KBM-7 (cell line): ENCODE measurements around the gene CLIC5.
"Not testable (repeated sequence)": the region's sequence is repeated elsewhere in the genome, so short reads cannot be mapped to it uniquely, and the experiment has no call there.

Source experiments
- DNase-seq: peaks from one replicate; pipeline ENCODE4 v3.0.0-alpha.2; 2015
- in situ Hi-C: fragments of 300-500 bp; cut with MboI; formaldehyde crosslinking; loops from 2 replicates; pipeline ENCODE4 v1.14.3; 2020; ENCODE audit warnings: low sequenced_read_pairs, low pct_unique_long_range_greater_than_20kb, mixed read lengths

Gene CLIC5

DNA sequence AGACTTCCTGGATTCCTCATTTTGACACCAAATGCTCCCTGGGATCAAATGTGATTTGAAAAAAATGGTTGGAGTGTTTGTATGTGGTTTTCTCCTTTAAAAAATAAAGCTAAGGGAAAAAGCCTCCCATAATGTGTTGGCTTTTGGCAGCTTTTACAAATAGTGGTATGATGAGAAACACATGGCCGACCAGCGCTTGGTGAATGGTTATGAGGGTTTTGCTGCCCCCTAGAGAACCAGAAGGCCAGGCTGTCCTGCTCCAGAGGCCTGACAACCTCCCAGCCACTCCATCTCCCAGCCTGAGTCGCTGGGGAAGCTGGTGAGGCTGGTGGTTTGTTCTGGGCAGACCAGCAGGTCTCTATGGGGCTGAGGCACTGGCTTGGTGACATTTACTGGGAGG lies 69.3 kb downstream of the CLIC5 start:
- in situ Hi-C loops, result no loop called here
- DNase-seq, result peak; percentile 28

DNA sequence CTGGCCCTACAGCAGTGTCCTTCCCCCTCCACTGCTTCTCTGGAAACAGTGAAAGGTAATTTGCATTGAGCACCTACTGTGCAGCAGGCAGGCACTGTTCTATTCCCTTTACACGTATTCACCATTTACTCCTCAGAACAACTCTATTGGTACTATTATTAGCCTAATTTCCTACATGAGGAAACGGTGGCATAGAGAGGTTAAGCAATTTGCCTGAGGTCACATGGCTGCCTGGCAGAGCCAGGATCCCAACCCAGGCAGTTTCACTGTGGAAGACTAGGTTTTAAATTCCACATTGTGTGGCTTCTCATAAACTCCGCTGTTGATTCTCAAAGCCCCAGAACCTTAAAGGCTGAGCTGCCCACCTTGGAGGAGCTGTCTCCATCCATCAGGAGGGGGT lies 72.7 kb downstream of the CLIC5 start:
- DNase-seq, result no peak
- in situ Hi-C loops, result no loop called here

DNA sequence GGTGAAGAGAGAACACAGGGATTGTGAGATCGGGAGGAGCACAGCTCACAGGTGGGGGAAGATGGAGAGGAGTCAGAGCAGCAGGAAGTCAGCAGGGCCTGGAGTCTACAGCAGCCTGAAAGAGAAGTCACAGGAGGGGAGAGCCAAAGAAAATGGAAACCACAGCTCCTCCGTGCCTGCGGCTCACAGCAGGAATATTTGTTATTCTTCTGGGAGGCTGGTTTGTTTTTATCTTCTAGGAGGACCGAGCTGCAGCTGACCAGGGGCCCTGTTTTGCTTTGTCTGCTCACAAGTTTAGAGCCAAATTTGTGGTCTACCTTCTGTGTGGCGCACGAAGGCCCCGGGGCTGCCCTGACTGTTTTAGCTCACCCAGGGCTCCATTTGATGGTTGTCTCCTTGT lies 81.8 kb downstream of the CLIC5 start:
- in situ Hi-C loops, result no loop called here
- DNase-seq, result no peak

DNA sequence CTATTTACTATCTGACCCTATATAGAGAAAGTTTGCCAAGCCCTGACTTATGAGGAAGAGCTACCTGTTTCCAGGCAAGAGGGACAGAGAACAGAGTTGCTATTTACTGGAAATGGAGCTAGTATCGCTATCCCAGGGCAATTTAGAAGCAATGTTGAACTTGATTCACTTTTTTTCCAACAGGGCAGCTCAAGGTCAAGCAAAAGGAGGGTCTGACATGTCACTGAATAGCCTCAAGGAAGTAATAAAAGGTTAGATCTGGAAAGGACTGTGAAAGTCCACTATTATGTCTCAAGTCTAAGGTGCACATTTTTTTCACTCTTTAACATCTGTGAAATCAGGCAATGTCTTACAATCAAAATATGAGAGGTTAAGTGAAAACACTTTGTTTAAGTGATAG lies 84.4 kb downstream of the CLIC5 start:
- in situ Hi-C loops, result no loop called here
- no peak for DNase-seq

DNA sequence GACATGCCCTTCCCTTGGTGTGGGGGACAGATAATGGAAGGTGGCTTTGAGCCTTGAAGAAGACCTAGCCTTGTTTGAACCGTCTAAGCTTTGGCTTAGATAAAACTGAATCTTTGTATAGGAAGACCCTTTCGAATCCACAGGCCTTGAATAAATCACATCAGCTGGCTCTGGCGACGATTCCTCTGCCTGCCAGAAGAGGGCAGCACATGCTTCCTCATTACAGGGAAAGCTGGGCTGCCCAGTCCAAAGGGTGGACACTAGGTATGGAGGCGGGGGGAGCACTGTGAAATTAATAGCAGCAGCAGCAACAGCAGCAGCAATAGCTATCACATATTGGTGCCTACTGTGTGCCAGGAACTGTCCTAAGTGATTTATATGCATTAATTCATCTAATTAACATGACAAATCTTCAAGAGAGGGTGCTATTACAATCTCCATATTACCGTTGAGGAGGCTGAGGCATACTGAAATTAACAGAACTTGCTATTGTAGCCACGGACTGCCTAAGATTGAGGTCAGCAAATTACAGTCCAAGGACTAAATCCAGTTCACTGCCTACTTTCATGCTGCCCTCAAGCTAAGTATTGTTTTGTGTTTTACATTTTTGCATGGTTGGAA lies 85.1 kb downstream of the CLIC5 start:
- DNase-seq, result peak; percentile 71
- in situ Hi-C loops, result no loop called here

DNA sequence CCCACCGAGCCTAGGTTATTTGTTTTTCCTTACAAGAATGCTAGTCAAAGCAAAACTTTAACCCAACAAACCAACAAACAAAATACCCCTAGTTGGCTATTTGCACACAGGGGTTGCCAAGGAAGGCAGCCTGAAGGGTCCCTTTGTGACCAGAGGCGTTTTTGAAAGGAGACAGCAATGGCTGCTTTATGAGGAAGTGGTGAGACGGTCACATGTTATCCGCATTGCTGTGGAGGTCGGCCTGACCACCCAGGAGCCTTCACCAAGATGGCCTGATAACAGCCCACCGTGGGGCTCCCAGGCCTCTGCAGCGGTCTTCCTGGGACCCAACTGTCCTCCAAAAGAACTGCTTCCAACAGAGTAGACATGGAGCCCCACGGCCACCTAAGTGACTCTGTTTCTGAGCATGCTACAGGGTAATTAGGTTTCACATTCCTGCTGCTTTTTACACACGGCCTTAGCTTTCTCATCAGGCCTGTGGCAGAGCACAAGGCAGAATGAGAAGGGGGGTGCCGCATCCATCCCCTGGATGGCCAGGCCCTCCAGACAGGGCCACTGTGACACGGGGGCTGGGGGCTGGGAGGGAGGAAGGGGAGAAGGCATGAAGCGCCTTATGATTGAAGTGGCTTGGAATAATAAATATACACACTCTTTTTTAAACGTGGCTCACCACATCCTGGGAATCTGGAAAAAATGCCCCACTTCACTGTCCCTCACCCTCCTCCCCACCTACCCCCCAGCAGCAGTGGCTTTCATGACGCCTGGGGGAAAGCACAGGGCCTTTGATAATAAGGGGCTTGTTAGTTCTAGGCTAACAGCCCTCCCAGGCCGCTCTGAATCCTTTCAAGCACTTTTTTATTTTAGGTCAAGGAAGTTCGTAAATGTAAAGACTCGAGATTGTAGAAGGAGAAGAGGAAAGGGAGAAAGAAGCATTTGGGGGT lies 86.0 kb downstream of the CLIC5 start:
- in situ Hi-C loops, result no loop called here
- DNase-seq, result no peak

DNA sequence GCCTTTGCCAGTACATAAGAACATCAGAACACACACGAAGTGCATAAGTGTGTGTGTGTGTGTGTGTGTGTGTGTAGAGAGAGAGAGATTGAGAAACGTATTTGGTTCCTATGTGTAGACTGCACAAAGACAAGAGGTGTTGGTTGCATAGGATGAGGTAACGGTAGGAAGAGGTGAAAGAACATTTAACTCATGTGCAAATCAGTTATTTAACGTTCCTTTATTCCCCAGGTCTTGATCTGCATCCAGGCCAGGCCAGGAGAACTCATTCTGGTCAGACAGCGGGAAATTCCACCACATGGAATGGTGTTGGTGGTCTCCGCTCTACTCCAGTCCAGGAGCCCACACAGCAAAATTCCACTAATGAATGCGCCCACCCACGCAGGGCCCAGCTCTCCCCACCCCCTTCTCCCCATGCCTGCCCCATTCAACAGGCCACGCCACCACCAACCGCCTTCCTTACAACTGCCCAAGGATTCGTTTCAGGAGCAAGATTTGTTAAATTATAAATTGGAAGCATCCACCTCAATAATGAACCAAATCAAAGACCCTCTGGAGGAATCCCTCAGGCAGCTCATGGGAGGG lies 86.8 kb downstream of the CLIC5 start:
- in situ Hi-C loops, result no loop called here
- no peak for DNase-seq

DNA sequence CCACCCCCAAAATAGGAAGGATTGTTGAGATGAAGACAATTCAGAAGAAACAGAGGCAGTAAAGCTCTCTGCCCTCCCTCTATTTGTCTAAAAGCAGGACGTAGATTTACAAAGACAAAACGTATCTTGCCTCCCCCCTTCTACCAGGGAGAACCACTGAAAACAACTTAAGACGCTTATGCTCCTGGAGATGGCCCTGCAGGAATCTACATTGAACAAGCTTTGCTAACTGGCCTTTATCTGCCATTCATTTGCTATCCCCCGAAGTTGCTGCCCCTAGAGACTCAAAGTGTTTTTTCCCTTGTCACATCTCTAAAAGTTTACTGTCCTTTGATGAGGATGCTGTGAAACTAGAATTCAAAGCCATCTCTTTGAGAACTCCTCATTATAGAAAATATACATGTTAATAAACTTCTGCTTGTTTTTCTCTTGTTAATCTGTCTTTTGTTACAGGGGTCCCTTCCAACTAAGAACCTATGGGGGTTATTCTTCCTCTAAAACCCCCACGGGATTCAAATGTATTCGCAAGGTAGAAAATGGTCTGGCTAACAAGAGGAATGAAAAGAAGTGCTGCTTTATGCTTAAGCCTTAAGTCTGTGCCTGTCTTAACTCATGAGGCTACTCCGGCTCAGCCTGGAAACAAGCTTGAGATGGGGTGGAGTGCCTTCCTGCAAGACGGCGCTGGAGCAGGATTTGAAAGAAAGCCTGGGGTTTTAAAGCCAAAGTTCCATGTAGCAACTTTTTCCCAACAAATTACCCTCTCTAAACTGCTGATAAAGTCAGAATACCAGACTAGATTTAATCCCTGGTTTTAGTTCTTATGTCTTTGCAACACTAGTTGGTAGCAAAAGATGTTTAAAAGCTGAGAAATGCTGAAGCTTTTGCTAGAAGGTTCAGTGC lies 88.0 kb downstream of the CLIC5 start:
- in situ Hi-C loops, result no loop called here

DNA sequence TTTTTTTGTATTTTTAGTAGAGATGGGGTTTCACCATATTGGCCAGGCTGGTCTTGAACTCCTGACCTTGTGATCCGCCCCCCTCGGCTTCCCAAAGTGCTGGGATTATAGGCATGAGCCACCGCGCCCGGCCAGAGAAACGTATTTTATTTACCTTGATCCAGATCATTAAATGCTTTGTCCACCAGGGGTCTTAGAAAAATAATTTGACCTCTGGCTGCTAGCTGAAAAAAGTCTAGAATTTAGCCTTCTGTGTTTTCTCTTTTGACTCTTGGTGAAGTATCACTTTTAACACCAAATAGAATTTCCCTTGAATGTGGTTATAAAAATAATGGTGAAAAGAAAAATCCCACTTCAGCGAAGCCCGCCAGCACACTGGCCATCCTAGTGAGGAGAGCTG lies 89.2 kb downstream of the CLIC5 start:
- DNase-seq, in situ Hi-C loops: not testable (repeated sequence)

More for the DNA sequence above, 88.0 kb downstream of the CLIC5 start:
- no peak for DNase-seq

DNA sequence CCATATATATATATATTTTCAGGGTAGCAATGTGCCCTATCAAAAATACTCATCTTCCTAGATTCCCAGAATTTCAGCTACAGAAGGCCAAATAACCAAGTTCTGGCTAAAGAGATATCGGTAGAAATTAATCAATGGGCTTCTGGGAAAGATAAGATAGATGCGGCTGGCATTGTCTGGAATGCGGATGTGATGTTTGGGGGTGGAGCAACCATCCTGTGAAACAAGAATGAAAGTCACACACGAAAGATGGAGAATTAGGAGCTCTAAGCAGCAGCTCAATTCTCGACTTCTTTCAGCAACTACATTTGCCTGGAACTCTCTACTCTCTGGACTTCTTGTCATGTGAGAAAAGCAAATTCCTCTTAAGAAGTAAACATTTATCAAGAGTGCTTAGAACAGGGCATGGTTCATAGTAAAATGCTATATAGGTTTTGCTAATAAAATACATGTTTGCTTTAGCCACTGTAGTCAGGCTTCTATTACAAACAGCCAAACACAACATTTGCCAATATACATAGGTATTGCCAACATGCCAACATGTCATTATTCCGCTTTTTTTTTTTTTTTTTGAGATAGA lies 90.8 kb downstream of the CLIC5 start:
- no peak for DNase-seq

DNA sequence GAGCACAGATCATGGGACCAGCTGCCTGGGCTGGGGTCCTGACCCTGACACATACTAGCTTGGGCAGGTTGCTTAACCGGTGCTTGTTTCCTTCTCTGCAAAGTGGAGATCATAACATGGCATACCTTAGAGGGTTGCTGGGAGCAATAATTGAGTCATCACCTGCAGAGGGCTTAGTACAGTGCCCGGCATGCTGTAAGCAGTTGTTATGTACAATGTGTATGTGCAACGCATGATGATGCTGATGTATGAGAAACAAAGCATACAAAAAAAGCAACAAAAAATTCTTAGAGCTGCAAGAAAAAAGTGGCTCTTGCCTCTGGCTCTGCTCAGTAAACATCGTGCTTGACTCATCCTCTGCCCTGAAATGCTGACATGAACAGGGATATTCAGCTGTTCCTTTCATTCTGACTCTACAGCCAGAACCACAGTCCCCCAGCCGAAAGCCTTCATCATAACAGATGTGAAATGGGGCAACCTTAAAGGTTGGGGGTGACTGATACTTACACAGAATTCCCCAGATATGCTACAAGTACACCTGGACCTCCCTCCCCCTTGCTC lies 91.7 kb downstream of the CLIC5 start:
- in situ Hi-C loops, result no loop called here
- no peak for DNase-seq

More for the DNA sequence above, 90.8 kb downstream of the CLIC5 start:
- in situ Hi-C loops, result no loop called here

DNA sequence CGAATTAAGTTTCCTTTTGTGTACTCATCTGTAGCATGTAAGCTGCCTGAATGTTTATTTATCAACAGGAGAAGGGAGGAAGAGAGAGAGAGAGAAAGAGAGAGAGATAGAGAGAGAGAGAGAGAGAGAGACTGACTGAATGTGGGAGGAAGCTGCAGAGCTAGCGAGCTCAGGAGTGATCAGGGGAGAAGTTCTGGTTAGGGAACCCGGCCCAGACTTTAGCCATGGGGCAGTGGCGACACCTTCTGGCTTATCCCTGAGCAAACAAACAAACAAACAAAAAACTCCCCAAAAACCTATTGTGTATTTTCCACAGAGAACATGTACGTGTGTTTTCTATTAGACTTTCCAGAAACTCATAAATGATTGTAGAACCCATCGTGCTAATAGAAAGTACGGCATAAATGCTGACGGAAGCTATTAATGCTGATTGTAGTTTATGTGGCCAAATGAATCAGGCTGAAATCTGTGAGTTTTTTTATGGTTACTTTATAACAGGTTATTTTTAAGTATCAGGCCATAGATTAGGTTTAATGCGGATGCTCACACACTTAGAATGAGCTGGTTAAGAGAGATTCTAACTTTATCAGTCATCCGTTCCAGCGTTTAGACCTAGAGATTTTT lies 92.8 kb downstream of the CLIC5 start:
- DNase-seq, result peak; percentile 80
- in situ Hi-C loops, result no loop called here

DNA sequence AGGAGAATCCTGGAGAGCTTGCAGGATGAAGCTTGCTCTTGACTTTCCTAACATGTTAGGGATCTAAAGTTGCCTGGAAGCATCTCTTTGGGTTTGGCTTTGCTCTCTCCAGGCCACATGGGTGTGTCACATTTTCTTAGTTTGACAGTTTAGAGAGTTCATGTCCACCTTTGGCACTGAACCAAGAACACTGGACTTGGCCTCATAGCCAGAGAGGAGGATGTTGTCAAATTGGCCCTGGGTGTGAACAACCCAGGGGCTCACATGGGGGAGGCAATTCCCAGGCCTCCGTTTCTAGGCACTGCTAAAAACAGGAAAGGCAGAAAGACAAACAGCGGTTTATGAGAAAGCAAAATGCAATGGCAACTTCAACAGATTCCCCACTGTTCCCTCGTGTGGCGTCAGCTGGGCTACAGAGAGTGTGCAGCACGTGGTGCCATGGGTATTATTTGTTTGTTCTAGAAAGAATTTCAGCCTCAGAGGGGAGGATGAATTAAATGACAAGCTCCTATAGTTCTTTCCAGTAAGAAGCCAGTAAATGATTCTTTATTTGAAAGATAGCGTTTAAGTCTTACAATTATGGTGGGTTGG lies 93.9 kb downstream of the CLIC5 start:
- in situ Hi-C loops, result no loop called here
- no peak for DNase-seq

DNA sequence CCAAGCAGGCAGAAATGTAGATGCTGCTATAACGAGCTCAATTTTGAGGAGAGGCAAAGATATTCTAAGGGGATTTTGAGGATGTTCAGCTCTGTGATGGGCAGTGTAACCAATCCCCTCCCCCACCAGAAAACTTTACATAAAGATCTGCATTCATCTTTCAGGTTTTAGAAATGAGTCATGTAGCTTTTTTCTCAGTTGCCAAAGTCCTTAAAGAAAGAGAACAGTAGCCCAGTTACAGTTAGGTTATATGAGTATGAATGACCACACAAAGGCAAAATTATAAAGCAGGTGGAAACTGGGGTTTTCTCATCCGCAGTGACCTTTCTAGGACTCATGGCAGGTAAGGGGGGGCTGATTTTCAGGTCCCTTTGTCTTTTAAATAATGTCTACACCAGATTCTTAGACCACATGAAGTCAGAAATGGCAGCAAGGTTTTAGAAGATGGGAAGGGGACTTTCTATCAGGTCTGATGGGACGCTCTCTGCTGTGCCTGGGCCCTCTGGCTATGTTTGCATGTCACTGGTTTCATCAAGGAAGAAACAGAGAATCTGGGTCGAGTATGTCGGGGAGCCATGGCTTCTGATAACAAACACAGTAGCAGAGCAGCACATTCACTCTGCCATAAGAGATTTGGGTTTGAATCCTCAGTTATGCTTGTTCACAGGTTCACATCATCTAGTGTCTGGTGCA lies 94.7 kb downstream of the CLIC5 start:
- in situ Hi-C loops, result no loop called here
- DNase-seq, result no peak

DNA sequence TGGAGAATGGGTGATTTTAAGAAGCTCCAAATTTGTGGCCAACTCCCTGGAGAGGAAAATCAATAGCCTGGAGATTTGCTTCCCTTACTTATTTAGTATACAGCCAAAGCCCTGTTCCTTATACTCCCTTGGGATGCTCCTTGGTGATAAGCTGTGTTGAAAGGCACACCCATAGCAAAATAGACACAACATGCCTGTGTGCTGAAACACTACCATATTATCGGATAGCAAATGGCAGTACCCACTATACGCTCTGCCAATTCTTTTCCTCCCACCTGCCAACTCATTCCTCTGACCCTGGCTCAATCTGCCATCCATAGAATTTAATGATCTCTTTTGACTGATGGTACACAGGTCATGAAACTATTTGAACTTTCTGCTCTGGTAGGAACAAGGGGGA lies 98.2 kb downstream of the CLIC5 start:
- no peak for DNase-seq
- in situ Hi-C loops, result no loop called here

DNA sequence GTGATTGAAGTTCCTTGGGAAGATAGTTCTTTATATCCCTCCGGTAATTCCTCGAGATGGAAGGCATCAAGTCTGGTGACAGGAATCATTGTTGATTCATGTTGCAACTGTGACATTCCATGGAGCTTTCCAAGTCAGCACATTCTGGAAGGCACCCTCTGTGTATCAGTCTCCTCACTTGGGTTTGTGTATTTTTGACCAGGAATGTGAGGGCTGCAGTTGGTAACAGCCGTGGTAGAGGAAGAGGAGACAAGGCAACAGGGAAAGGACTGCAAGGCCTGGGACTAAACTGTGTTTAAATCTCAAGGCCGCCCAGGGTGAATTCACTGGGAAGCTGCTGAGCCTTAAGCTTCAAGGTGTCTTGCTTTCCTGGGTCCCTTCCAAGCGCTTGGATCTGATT lies 99.0 kb downstream of the CLIC5 start:
- no peak for DNase-seq
- in situ Hi-C loops, result no loop called here

DNA sequence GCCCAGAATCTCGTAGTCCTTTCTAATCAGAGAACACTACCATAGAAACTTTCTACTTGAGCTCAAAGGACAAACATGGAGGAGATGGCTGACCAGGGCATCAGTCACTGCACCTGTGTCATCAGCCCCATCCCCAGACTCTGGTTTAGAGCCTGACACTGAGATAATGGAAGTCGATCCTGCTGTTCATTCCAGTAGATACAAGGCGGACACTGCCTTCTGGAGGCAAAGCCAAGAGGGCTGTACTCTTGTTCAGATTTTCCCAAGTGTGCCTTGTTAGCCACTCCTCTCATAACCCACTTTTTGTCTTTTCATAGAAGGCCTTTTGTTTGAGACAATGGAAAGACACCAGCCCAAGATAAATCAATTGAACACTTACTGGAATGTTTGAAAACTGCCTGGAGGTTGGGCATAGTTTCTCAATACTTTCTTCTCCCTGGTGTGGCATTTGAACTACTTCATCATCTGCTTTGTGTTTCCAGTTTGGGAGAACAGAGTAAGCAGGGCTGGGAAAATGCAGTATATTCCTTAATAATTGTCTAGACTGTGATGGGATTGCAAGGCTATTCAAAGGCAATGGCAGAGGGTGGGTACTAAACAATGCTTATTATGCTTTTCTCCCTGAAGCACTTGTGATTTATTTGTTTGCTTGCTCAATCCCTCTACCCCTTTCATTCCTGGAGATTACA lies 99.7 kb downstream of the CLIC5 start:
- in situ Hi-C loops, result no loop called here
- DNase-seq, result no peak
